H1 (cell line): ENCODE data around the gene ARPC2. TPM values are rescaled to one million over a fixed set of nuclear protein-coding genes. Genes with fewer than 3 reads are reported as not detected.
A peak's percentile ranks its signal among the peaks of the same experiment; 100 is the strongest.

Source experiments
- CREB1 ChIP-seq: IDR thresholded peaks from 2 replicates; pipeline ENCODE4 v1.6.1; 2012; ENCODE audit warnings: inconsistent platforms
- CTBP2 ChIP-seq: IDR thresholded peaks from 2 replicates; pipeline ENCODE4 v1.7.0; 2011; ENCODE audit warnings: borderline replicate concordance, mild to moderate bottlenecking, moderate library complexity, mixed read lengths, low read length; ENCODE audit not compliant: insufficient read depth, insufficient read length
- EGR1 ChIP-seq: IDR thresholded peaks from 2 replicates; pipeline ENCODE4 v1.6.1; 2011; ENCODE audit warnings: low read depth, low read length, borderline replicate concordance
- JUND ChIP-seq: IDR thresholded peaks from 2 replicates; pipeline ENCODE4 v1.6.1; 2011; ENCODE audit warnings: mild to moderate bottlenecking, improper control_type of control experiment, low read length
- KDM1A ChIP-seq: fragments of 200-600, 300-600 bp; sonication (generic); IDR thresholded peaks from 2 replicates; pipeline ENCODE4 v1.7.1; 2016; ENCODE audit warnings: mild to moderate bottlenecking, low read length, borderline replicate concordance
- KDM5A ChIP-seq: fragments of 200-600 bp; IDR thresholded peaks from 2 replicates; pipeline ENCODE4 v1.7.1; 2012; ENCODE audit warnings: mild to moderate bottlenecking, low read length, inconsistent platforms, mixed read lengths
- MAX ChIP-seq: IDR thresholded peaks from 2 replicates; pipeline ENCODE4 v1.6.1; 2012; ENCODE audit warnings: inconsistent platforms
- NRF1 ChIP-seq: IDR thresholded peaks from 2 replicates; pipeline ENCODE4 v1.6.1; 2011; ENCODE audit warnings: mild to moderate bottlenecking, low read depth, low read length, improper control_type of control experiment
- POLR2AphosphoS5 ChIP-seq: IDR thresholded peaks from 2 replicates; pipeline ENCODE4 v1.6.1; 2011; ENCODE audit warnings: low read depth, low read length
- RNF2 ChIP-seq: fragments of 200-900, 300-1000 bp; sonication (generic); IDR thresholded peaks from 2 replicates; pipeline ENCODE4 v1.7.1; 2016; ENCODE audit warnings: borderline replicate concordance, low read depth, mild to moderate bottlenecking, antibody characterized with exemption, low read length; ENCODE audit not compliant: poor library complexity, severe bottlenecking; ENCODE audit errors: missing control alignments
- SP1 ChIP-seq: IDR thresholded peaks from 2 replicates; pipeline ENCODE4 v1.6.1; 2011; ENCODE audit warnings: low read depth, low read length
- SP2 ChIP-seq: IDR thresholded peaks from 2 replicates; pipeline ENCODE4 v1.6.1; 2012; ENCODE audit warnings: mild to moderate bottlenecking, low read length, inconsistent platforms
- SP4 ChIP-seq: IDR thresholded peaks from 2 replicates; pipeline ENCODE4 v1.6.1; 2012; ENCODE audit warnings: low read length, inconsistent platforms
- SUZ12 ChIP-seq: fragments of 200-600 bp; sonication (generic); IDR thresholded peaks from 2 replicates; pipeline ENCODE4 v1.6.1; 2012; ENCODE audit warnings: mild to moderate bottlenecking, inconsistent platforms, low read length, moderate library complexity, mixed read lengths
- TAF1 ChIP-seq: IDR thresholded peaks from 2 replicates; pipeline ENCODE4 v1.6.1; 2011; ENCODE audit warnings: mild to moderate bottlenecking, low read depth, low read length
- TCF12 ChIP-seq: IDR thresholded peaks from 2 replicates; pipeline ENCODE4 v1.6.1; 2011; ENCODE audit warnings: low read depth, mild to moderate bottlenecking, low read length
- TEAD4 ChIP-seq: IDR thresholded peaks from 2 replicates; pipeline ENCODE4 v1.6.1; 2012; ENCODE audit warnings: low read depth, low read length, inconsistent platforms, mixed read lengths
- YY1 ChIP-seq: IDR thresholded peaks from 2 replicates; pipeline ENCODE4 v1.6.1; 2011; ENCODE audit warnings: low read depth, mild to moderate bottlenecking, low read length
- ZNF274 ChIP-seq: IDR thresholded peaks from 2 replicates; pipeline ENCODE4 v1.7.0; 2012; ENCODE audit warnings: low read length, borderline replicate concordance; ENCODE audit errors: extremely low read depth
- polyA plus RNA-seq, 7 experiments: library from polyadenylated mRNA; depleted of rRNA in 3 of 7; stranded (reverse) in 5 of 7; unstranded in 2 of 7; fragments of >200 nt in 5 of 7; fragments of 200-250 nt in 2 of 7; gene quantifications; 1 replicate in 5 of 7; 2 replicates in 1 of 7; 4 replicates in 1 of 7; pipeline versions ENCODE4 v1.2.1 to v1.2.3, GENCODE V29; 2011 to 2013; ENCODE audit warnings: missing spikeins in 2 of 7, mixed read lengths in 2 of 7
- total RNA-seq: library from RNA; stranded (reverse); fragmentation: NEBNext Ultra II Directional; extraction: Animal tissue kit (Norgen Biotek cat#: 25700); gene quantifications from 2 replicates; pipeline ENCODE4 v1.2.1, GENCODE V29; 2021
- TF ChIP-seq, protein P1 (sequence below), 3 experiments: IDR thresholded peaks; 1 replicate in 2 of 3; 2 replicates in 1 of 3; pipeline versions ENCODE4 v1.5.1 to v1.6.1; 2011; ENCODE audit warnings: low read length in 3 of 3, mild to moderate bottlenecking in 3 of 3, inconsistent platforms in 2 of 3, low read depth in 1 of 3, moderate library complexity in 1 of 3; ENCODE audit not compliant: insufficient read depth in 1 of 3; ENCODE audit errors: control extremely low read depth in 1 of 3
- TF ChIP-seq, protein P2 (sequence below): IDR thresholded peaks from 2 replicates; pipeline ENCODE4 v1.6.1; 2012; ENCODE audit warnings: inconsistent platforms

ARPC2 gene
- total and polyA plus RNA-seq, 2 of the 8 experiments (the other 6 are each of a cell fraction or from before 2014, with no cell fraction given), result 174 to 195 TPM

DNA sequence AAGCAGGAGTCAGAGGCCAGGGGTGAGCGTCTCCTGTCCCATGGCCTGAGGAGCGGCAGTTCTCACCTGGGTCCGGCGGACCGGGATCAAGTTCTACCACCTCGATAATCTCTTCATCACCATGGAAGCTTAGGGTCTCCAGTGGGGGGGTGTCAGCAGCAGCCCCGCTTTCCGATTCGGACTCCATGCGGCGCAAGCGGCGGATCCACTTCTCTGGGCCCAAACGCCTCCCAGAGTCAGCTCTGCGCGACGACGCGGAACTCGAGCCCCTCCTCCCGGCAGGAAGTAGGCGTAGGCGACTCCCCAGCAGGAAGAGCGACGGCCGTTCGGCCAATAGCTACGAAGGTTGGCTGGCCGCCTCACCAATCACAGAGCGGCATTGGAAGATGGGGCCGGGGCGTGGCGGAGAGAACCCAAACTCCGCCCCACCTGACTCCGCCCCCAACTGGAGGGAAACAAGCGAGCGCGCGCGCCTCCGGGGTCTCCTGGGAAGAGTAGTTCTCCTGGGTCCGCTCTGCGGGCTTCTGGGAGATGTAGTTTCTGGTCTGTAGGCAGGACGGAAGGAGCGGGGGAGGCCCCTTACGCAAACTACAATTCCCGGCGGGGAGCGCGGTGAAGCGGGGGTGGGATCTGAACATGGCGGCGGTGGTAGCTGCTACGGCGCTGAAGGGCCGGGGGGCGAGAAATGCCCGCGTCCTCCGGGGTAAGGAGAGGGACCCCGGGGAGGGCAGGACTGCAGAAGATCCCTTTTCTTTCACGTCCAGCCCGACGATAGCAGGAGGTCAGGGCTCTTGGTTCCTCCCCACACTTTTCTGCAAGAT is 53.1 kb downstream of the ARPC2 start, which contains the start of the genes AAMP and PNKD (continued):
- TF ChIP-seq, protein P1, sequence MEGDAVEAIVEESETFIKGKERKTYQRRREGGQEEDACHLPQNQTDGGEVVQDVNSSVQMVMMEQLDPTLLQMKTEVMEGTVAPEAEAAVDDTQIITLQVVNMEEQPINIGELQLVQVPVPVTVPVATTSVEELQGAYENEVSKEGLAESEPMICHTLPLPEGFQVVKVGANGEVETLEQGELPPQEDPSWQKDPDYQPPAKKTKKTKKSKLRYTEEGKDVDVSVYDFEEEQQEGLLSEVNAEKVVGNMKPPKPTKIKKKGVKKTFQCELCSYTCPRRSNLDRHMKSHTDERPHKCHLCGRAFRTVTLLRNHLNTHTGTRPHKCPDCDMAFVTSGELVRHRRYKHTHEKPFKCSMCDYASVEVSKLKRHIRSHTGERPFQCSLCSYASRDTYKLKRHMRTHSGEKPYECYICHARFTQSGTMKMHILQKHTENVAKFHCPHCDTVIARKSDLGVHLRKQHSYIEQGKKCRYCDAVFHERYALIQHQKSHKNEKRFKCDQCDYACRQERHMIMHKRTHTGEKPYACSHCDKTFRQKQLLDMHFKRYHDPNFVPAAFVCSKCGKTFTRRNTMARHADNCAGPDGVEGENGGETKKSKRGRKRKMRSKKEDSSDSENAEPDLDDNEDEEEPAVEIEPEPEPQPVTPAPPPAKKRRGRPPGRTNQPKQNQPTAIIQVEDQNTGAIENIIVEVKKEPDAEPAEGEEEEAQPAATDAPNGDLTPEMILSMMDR (IDR thresholded peaks at IDR 0.05; ENCODE audit: control extremely low read depth in 1 of 3, insufficient read depth in 1 of 3, low read depth in 1 of 3, low read length in 3 of 3), result no peak
- TF ChIP-seq TEAD4 (no peak), TCF12 (no peak), SUZ12 (no peak), RNF2 (no peak), POLR2AphosphoS5 (peak; percentile 44), ZNF274 (no peak), SP1 (peak; percentile 98), KDM5A (no peak; the same call in none of the 2 replicates), SP4 (peak; percentile 86), YY1 (peak; percentile 95), EGR1 (peak; percentile 99), SP2 (peak; percentile 83), TAF1 (peak; percentile 68), CREB1 (peak; percentile 92), JUND (no peak), NRF1 (no peak), KDM1A (no peak), MAX (no peak), CTBP2 (no peak)
- TF ChIP-seq, protein P2, sequence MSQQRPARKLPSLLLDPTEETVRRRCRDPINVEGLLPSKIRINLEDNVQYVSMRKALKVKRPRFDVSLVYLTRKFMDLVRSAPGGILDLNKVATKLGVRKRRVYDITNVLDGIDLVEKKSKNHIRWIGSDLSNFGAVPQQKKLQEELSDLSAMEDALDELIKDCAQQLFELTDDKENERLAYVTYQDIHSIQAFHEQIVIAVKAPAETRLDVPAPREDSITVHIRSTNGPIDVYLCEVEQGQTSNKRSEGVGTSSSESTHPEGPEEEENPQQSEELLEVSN, result no peak
